Measurements from ENCODE around the gene EIF4E3.

DNA sequence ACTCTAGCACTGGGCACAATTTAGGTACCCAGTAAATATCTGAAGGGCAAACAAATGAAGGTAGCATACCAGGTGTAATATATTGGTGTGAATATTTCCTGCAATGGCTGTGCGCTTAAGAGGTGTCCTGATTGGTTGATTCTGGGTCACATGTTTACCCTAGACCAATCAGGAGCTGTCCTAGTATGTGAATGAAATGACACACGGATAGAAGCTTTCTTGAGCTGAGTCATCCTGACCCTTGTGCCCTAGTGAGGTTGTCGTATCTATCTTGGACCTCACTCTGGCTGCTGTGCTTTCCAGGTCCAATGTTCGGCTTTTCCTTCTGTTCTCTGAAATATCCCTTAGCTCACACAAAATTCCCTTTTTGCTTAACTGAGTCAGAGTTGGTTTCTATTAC lies 83.5 kb downstream of the EIF4E3 start:
- no peak for TF ChIP-seq EZH2 (optimal IDR thresholded peaks at IDR 0.05; ENCODE audit: low read depth, low read length)
- TF ChIP-seq, protein P1, sequence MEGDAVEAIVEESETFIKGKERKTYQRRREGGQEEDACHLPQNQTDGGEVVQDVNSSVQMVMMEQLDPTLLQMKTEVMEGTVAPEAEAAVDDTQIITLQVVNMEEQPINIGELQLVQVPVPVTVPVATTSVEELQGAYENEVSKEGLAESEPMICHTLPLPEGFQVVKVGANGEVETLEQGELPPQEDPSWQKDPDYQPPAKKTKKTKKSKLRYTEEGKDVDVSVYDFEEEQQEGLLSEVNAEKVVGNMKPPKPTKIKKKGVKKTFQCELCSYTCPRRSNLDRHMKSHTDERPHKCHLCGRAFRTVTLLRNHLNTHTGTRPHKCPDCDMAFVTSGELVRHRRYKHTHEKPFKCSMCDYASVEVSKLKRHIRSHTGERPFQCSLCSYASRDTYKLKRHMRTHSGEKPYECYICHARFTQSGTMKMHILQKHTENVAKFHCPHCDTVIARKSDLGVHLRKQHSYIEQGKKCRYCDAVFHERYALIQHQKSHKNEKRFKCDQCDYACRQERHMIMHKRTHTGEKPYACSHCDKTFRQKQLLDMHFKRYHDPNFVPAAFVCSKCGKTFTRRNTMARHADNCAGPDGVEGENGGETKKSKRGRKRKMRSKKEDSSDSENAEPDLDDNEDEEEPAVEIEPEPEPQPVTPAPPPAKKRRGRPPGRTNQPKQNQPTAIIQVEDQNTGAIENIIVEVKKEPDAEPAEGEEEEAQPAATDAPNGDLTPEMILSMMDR (IDR thresholded peaks at IDR 0.05; ENCODE audit: low read length) = no peak

Data from MM.1S (cell line).